Trophoblast cell (in vitro differentiated cells and primary cell): ENCODE data around the gene FNDC3B.

Source experiments
- DNase-seq, 2 donors: peaks; one replicate each; pipeline ENCODE4 v3.0.0-alpha.2; 2016
- H2AFZ ChIP-seq: 2 replicates; pipeline ENCODE4 v1.6.1; 2013; ENCODE audit warnings: low read length, moderate library complexity, mild to moderate bottlenecking; ENCODE audit not compliant: insufficient read depth, poor library complexity
- H2AK5ac ChIP-seq: 2 replicates; pipeline ENCODE4 v1.6.1; 2013; ENCODE audit warnings: mild to moderate bottlenecking, low read length
- H2BK120ac ChIP-seq: 2 replicates; pipeline ENCODE4 v1.6.1; 2013; ENCODE audit warnings: low read length, mild to moderate bottlenecking, moderate library complexity; ENCODE audit not compliant: insufficient read depth, poor library complexity
- H2BK12ac ChIP-seq: 2 replicates; pipeline ENCODE4 v1.6.1; 2013; ENCODE audit warnings: mild to moderate bottlenecking, low read length, moderate library complexity
- H2BK5ac ChIP-seq: 2 replicates; pipeline ENCODE4 v1.6.1; 2013; ENCODE audit warnings: low read length, low read depth, moderate library complexity, mild to moderate bottlenecking; ENCODE audit not compliant: poor library complexity
- H3K14ac ChIP-seq: 2 replicates; pipeline ENCODE4 v1.6.1; 2013; ENCODE audit warnings: mild to moderate bottlenecking, low read length
- H3K18ac ChIP-seq: 2 replicates; pipeline ENCODE4 v1.6.1; 2013; ENCODE audit warnings: mild to moderate bottlenecking, low read length
- H3K23ac ChIP-seq: 2 replicates; pipeline ENCODE4 v1.6.1; 2013; ENCODE audit warnings: low read length
- H3K27ac ChIP-seq: 2 replicates; pipeline ENCODE4 v1.5.1; 2013; ENCODE audit warnings: low read depth, mild to moderate bottlenecking, inconsistent platforms, low read length, moderate library complexity
- H3K27me3 ChIP-seq: 2 replicates; pipeline ENCODE4 v1.6.1; 2013; ENCODE audit warnings: inconsistent platforms, mild to moderate bottlenecking, low read length, moderate library complexity; ENCODE audit not compliant: insufficient read depth
- H3K36me3 ChIP-seq, 2 experiments: 1 replicate in 1 of 2; 2 replicates in 1 of 2; pipeline ENCODE4 v1.6.1; 2013; ENCODE audit warnings: low read length in 2 of 2, mild to moderate bottlenecking in 2 of 2, moderate library complexity in 1 of 2; ENCODE audit not compliant: insufficient read depth in 2 of 2, control insufficient read depth in 1 of 2
- H3K4ac ChIP-seq: 2 replicates; pipeline ENCODE4 v1.6.1; 2013; ENCODE audit warnings: low read depth, mild to moderate bottlenecking, low read length, moderate library complexity
- H3K4me1 ChIP-seq, 2 experiments: 1 replicate in 1 of 2; 2 replicates in 1 of 2; pipeline ENCODE4 v1.6.1; 2013; ENCODE audit warnings: low read length in 2 of 2, mild to moderate bottlenecking in 2 of 2, moderate library complexity in 1 of 2; ENCODE audit not compliant: insufficient read depth in 2 of 2, control insufficient read depth in 1 of 2
- H3K4me2 ChIP-seq: 2 replicates; pipeline ENCODE4 v1.6.1; 2013; ENCODE audit warnings: inconsistent platforms, mild to moderate bottlenecking, low read length, moderate library complexity
- H3K4me3 ChIP-seq: 2 replicates; pipeline ENCODE4 v1.5.1; 2013; ENCODE audit warnings: mild to moderate bottlenecking, low read depth, low read length, inconsistent platforms
- H3K79me1 ChIP-seq: one replicate; pipeline ENCODE4 v1.6.1; 2013; ENCODE audit warnings: low read length
- H3K79me2 ChIP-seq: 2 replicates; pipeline ENCODE4 v1.6.1; 2013; ENCODE audit warnings: low read length, mild to moderate bottlenecking; ENCODE audit not compliant: control insufficient read depth, insufficient read depth, poor library complexity
- H3K9ac ChIP-seq: 2 replicates; pipeline ENCODE4 v1.6.1; 2013; ENCODE audit warnings: mild to moderate bottlenecking, low read length
- H3K9me3 ChIP-seq: 2 replicates; pipeline ENCODE4 v1.6.1; 2013; ENCODE audit warnings: low read depth, mild to moderate bottlenecking, control low read depth, inconsistent platforms, low read length; ENCODE audit not compliant: insufficient read depth
- H4K12ac ChIP-seq: 2 replicates; pipeline ENCODE4 v1.6.1; 2013; ENCODE audit warnings: low read depth, mild to moderate bottlenecking, low read length, moderate library complexity
- H4K8ac ChIP-seq: 2 replicates; pipeline ENCODE4 v1.6.1; 2013; ENCODE audit warnings: low read depth, mild to moderate bottlenecking, low read length, moderate library complexity
- H4K91ac ChIP-seq: one replicate; pipeline ENCODE4 v1.6.1; 2013; ENCODE audit warnings: low read depth, mild to moderate bottlenecking, low read length, moderate library complexity
- WGBS: extraction: QIAGEN DNeasy Blood & Tissue Kit; methylation state at CpG from one replicate; pipeline ENCODE4 v1.1.7; 2013; ENCODE audit warnings: missing lambda C conversion rate; ENCODE audit not compliant: insufficient read length, insufficient coverage; ENCODE audit errors: extremely low coverage; 5-methylcytosine and 5-hydroxymethylcytosine counted together

Gene FNDC3B

GRCh38 chr3:172070802-172071201, 31.4 kb downstream of the FNDC3B start:
- Histone ChIP-seq H3K9me3 (no peaks in the 10 kb centered on the region), H2BK120ac (no peak overlapping the region), H3K14ac (no peak overlapping the region), H3K79me2 (peaks cover 4% of the 10 kb centered on the region), H3K18ac (no peak overlapping the region), H3K27me3 (no peaks in the 10 kb centered on the region), H3K4me1 (peaks cover 0 to 11% of the 10 kb centered on the region in 2 experiments), H2AFZ (no peak overlapping the region), H3K27ac (no peak overlapping the region), H3K23ac (no peak overlapping the region), H4K12ac (no peak overlapping the region), H3K9ac (no peak overlapping the region), H4K8ac (no peak overlapping the region), H2BK5ac (no peak overlapping the region), H3K4ac (no peak overlapping the region), H3K4me2 (no peak overlapping the region), H4K91ac (no peak overlapping the region), H3K79me1 (no peaks in the 10 kb centered on the region), H3K4me3 (no peak overlapping the region), H3K36me3 (peaks cover 0 to 6% of the 10 kb centered on the region in 2 experiments), H2BK12ac (no peak overlapping the region), H2AK5ac (no peak overlapping the region)
- no CpG with 5 or more reads among the region's 2 CpGs for WGBS
- no peak for DNase-seq

DNA sequence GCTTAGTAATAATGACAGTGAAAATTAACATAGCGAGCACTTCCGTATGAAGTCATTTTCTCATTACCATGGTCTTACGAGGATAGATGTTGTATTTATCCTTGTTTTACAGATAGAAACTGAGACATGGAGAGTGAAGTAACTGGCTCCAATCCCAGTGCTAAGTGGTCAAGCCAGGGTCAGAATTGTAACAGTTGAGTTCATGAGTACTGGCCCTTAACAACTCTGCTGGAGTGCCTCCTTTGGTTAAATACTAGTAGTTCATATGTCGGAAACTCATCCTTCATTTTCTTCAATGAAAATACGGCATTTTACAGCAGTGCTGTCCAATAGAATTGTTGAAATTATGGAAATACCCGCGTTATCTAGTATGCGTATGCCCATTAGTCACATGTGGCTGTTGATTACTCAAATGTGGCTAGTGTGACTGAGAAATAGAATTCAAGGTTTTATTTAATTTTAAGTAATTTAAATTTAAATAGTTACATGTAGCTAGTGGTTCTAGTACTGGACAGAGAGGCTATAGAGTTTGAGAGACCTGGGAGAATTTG, 32.5 kb downstream of the FNDC3B start:
- Histone ChIP-seq H3K4me1 (peaks cover 0 to 7% of the 10 kb centered on the region in 2 experiments), H4K8ac (no peak overlapping the region), H3K4me2 (no peak overlapping the region), H2AFZ (no peak overlapping the region), H3K23ac (no peak overlapping the region), H3K9me3 (no peaks in the 10 kb centered on the region), H4K91ac (no peak overlapping the region), H3K18ac (no peak overlapping the region), H3K4me3 (no peak overlapping the region), H4K12ac (no peak overlapping the region), H3K4ac (peak overlapping the region; percentile 12), H3K36me3 (peaks cover 0 to 6% of the 10 kb centered on the region in 2 experiments), H2BK5ac (no peak overlapping the region), H3K79me1 (no peaks in the 10 kb centered on the region), H2BK12ac (no peak overlapping the region), H3K14ac (no peak overlapping the region), H2BK120ac (no peak overlapping the region), H3K9ac (no peak overlapping the region), H3K27me3 (no peaks in the 10 kb centered on the region), H3K79me2 (peaks cover 4% of the 10 kb centered on the region), H2AK5ac (no peak overlapping the region), H3K27ac (no peak overlapping the region)
- DNase-seq, result peak; percentile 41 to 87
- whole genome bisulfite sequencing, result no CpG with 5 or more reads among the region's 8 CpGs

DNA sequence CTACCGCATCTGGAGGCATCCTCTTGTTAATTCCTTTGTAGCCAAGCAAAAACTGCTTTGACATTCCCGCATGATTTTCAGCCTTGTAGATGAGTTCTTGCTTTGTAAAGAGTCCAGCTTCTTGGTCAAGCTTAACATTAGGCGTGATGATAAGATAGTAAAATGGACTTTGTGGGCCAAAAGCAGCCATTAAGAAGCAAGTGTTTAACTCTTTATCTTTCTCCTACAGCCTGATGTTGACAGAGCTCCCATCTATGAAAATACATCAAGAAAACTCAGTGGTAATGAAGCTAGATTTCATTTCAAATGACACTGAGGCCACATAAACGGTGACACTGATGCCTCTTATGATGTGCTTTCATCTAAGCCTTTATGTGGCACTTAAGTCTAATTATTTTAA, 33.2 kb downstream of the FNDC3B start:
- H3K14ac ChIP-seq, result no peak overlapping the region
- DNase-seq, result no peak
- H4K8ac ChIP-seq, result no peak overlapping the region
- H2BK120ac ChIP-seq, result no peak overlapping the region
- H3K27ac ChIP-seq, result no peak overlapping the region
- H3K9ac ChIP-seq, result no peak overlapping the region
- H2AK5ac ChIP-seq, result no peak overlapping the region
- H2BK12ac ChIP-seq, result no peak overlapping the region
- H3K79me1 ChIP-seq, result no peaks in the 10 kb centered on the region
- peaks cover 4% of the 10 kb centered on the region for H3K79me2 ChIP-seq
- no peak overlapping the region for H4K91ac ChIP-seq
- H3K4me3 ChIP-seq, result no peak overlapping the region
- no peak overlapping the region for H3K23ac ChIP-seq
- WGBS, result no CpG with 5 or more reads among the region's 4 CpGs
- H3K18ac ChIP-seq, result no peak overlapping the region
- H3K27me3 ChIP-seq, result no peaks in the 10 kb centered on the region
- no peaks in the 10 kb centered on the region for H3K9me3 ChIP-seq
- H2BK5ac ChIP-seq, result no peak overlapping the region
- peaks cover 0 to 7% of the 10 kb centered on the region in 2 experiments for H3K4me1 ChIP-seq
- H2AFZ ChIP-seq, result no peak overlapping the region
- no peak overlapping the region for H3K4me2 ChIP-seq
- peaks cover 0 to 6% of the 10 kb centered on the region in 2 experiments for H3K36me3 ChIP-seq
- H4K12ac ChIP-seq, result no peak overlapping the region
- H3K4ac ChIP-seq, result no peak overlapping the region

DNA sequence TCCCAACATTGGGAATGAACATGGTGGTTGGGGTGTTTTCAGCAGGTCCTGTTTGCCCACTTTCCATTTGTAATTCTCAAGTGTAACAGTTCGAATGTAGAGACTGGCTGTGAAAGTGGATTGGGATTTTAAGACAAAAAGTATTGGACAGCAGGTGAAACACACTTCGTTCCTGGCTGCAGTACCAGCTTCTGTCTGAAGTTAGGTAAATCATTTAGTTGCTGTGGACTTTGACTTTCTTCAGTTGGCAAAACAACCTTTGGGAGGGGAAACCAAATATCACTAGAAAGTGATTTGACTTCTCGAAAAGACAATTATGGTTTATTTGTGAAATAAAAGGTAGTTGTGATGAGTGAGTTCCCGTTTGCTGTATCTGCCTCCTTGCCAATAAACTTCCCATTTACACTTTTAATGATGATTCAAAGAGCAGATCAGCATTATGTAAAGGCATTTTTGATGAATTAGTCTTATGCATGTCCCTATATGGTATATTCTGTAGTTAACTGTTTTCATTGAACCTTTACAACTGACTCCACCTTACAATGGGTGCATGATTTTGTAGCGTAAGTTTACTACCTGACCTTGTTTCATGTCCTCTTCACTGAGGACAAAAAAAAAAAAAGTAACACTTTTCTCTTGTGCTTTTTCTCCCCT, 34.0 kb downstream of the FNDC3B start:
- no peak overlapping the region for H4K91ac ChIP-seq
- no peak overlapping the region for H2AK5ac ChIP-seq
- peaks cover 4% of the 10 kb centered on the region for H3K79me2 ChIP-seq
- no peak overlapping the region for H3K18ac ChIP-seq
- peaks cover 0 to 4% of the 10 kb centered on the region in 2 experiments for H3K36me3 ChIP-seq
- H3K9ac ChIP-seq, result no peak overlapping the region
- peak overlapping the region; percentile 19 for H3K4ac ChIP-seq
- H2BK12ac ChIP-seq, result no peak overlapping the region
- H3K27ac ChIP-seq, result no peak overlapping the region
- H4K12ac ChIP-seq, result no peak overlapping the region
- peaks cover 0 to 5% of the 10 kb centered on the region in 2 experiments for H3K4me1 ChIP-seq
- no peak overlapping the region for H2BK5ac ChIP-seq
- H3K4me2 ChIP-seq, result no peak overlapping the region
- H2AFZ ChIP-seq, result no peak overlapping the region
- no peak overlapping the region for H4K8ac ChIP-seq
- no CpG with 5 or more reads among the region's 5 CpGs for WGBS
- no peak overlapping the region for H3K23ac ChIP-seq
- no peak overlapping the region for H2BK120ac ChIP-seq
- H3K27me3 ChIP-seq, result no peaks in the 10 kb centered on the region
- no peaks in the 10 kb centered on the region for H3K9me3 ChIP-seq
- no peak overlapping the region for H3K4me3 ChIP-seq
- H3K79me1 ChIP-seq, result no peaks in the 10 kb centered on the region
- H3K14ac ChIP-seq, result no peak overlapping the region
- no peak for DNase-seq
